NCI-H2196 treated with DMSO at 0.1 percent for 48 hours (cell line): ENCODE data around the gene STIM2.

Source experiments
- DNase-seq: peaks from one replicate; lab custom pipeline; 2025; ENCODE audit not compliant: unreplicated experiment; lab: John Stamatoyannopoulos, UW

STIM2 gene

DNA sequence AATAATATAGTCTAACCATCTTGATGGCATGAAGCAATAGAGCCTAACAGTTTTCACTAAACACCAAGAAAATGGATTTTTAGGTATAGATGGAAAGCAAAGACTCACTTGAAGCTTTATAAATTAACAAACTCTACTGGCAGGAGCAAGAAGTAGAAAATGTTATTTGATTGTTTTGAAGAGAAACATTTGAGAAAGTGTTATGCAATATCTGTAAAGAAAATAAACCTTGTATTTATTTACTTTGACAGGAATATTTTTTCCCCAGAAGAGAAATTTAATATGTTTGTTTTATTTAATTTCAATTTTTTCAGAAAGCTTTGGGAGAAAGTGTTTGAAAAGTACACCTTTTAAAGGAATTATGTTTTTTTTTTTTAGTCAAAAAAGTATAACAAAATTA is 139.0 kb downstream of the STIM2 start:
- no peak for DNase-seq

- DNase-seq: no peak
Measured at GRCh38 chr4:27000122-27000521, 139.5 kb downstream of the STIM2 start.

GRCh38 chr4:27000820-27001219 is 140.2 kb downstream of the STIM2 start:
- DNase-seq: no peak

DNA sequence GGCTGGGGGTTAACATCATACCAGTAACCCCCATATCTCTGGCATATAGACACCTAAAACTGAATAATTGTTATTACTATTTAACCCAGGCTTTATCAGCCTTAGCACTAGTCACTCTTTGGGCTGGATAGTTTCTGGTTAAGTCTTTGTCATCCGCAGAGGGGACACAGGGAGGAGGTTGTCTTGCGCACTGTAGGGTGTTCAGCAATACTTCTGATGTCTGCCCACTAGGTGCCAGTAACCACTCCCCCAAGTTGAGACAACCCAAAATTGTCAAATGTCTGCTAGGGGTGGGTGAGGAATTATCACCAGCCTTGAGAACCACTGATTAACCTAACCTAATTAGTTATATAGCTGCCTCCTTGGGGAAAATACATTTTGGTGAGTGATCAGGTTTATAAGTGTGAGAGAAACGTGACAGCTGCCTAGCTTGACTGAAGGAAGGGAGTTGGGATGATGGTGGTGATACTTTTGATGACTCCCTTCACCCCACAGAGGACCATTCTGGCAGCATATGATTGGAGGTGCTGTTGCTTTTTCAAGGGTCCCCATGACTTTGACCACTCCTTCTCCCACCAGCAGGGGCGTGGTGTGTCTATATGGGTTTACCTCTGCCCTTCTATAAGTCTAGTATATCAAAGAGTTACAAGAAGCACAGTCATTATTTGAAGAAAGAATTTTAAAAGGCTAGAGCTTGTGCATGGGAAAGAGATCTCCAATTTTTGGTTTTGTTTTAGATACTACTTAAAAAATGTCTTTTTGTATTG is 140.9 kb downstream of the STIM2 start:
- DNase-seq: no peak

DNA sequence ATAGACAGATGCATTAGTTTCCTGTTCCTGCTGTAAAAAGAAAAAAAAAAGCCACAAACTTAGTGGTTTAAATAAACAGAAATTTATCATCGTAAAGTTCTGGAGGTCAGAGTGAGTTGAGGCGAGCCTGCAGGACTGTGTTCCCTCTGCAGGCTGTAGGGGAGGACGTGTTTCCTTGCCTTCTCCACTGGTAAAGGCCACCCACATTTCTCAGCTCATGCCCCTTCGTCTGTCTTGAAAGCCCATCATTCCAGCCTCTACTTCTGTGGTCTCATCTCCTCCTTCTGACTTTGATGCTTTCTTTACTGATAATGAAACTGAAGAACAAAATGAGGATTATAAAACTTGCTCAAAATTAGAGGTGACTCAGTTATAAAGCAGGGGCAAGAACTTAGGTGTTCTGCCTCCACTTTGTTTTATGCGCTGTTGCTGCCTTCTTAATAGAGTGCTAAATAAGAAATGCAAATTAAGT is 143.0 kb downstream of the STIM2 start:
- no peak for DNase-seq

DNA sequence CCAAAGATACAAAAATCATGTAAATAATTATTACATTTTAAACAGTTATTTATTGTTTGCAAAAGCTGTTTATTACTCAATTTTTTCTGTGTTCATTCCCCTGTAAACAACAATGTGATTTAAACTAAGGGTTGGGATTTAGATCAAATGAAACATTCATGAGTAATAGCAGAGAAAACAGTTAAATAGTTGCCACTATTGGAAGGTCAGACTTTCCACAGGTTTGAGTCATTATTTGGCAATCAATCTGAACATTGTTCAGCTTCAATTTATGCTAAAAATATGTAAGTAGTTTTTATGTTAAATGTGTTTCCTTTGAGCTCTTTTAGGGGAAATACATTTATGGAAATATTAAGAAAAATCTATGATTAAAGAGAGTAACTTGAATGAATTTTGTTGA is 144.9 kb downstream of the STIM2 start:
- no peak for DNase-seq

DNA sequence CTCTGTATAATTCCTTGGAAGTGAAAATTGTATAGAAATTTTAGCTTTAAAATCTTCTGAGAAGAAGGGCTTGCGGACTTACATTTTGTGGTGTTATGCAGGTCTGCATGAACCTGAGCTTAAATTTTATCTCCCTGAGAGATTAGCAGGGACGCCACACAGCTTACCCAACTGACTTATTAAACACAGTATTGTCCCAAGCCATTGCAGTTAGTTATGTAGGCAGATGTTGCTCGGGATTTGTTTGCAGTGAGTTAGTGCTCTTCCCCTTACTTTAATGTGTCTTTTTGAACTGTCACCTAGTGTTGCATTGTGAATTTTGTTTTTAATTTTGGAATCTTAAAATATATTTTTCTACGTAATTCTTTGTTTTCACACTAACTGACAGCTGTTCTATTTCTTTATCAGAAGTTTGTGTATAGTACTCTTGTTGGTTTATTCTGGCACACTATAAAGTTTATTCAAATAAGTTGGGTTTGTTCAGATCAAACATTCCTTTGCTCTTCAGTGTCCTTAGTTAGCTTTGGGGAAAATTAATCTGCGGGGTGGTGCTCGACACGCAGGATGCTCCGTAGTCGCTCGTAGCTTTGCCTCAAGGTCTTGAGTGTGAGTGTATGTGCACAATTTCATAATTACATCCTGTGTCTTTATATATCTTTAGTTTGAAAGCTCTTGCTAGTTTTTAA is 145.4 kb downstream of the STIM2 start:
- no peak for DNase-seq

- no peak for DNase-seq
Measured at GRCh38 chr4:27006646-27007045, 146.0 kb downstream of the STIM2 start.

- no peak for DNase-seq
Measured at GRCh38 chr4:27007507-27007906, 146.9 kb downstream of the STIM2 start.

GRCh38 chr4:27008679-27009078 is 148.0 kb downstream of the STIM2 start:
- DNase-seq: no peak

GRCh38 chr4:27009539-27009938 is 148.9 kb downstream of the STIM2 start:
- no peak for DNase-seq

GRCh38 chr4:27010334-27010940 is 149.8 kb downstream of the STIM2 start:
- DNase-seq: peak; percentile 63

- DNase-seq: no peak
Measured at GRCh38 chr4:27011401-27011800, 150.8 kb downstream of the STIM2 start.

GRCh38 chr4:27013012-27013411 is 152.4 kb downstream of the STIM2 start:
- DNase-seq: no peak

DNA sequence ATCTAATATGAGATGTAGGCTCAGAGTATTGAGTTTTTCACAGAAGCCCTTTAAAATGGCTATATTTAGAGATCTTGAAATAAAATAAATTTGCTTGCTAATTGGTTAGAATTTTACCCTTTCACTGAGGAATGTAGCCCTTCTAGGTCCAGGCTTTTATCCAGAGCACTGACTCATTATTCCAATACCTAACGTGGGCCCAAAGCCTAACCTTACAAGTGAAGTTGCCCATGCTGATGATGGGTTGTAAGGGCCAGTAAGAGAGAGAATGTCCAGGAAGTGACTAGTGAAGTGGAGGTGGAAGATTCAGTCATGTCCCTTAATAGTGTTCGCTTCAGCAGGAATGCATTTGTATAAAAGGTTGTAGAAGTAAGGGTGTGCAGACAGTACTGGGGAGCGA is 155.9 kb downstream of the STIM2 start:
- DNase-seq: no peak

DNA sequence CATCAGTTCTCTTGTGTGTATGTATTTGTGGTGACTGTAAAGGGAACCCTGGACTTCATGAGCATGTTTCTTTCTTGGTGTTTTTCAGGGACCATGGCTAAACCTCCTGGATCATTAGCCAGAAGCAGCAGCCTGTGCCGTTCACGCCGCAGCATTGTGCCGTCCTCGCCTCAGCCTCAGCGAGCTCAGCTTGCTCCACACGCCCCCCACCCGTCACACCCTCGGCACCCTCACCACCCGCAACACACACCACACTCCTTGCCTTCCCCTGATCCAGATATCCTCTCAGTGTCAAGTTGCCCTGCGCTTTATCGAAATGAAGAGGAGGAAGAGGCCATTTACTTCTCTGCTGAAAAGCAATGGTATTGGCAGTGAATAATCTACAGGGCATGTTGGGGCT is 157.0 kb downstream of the STIM2 start:
- DNase-seq: no peak

DNA sequence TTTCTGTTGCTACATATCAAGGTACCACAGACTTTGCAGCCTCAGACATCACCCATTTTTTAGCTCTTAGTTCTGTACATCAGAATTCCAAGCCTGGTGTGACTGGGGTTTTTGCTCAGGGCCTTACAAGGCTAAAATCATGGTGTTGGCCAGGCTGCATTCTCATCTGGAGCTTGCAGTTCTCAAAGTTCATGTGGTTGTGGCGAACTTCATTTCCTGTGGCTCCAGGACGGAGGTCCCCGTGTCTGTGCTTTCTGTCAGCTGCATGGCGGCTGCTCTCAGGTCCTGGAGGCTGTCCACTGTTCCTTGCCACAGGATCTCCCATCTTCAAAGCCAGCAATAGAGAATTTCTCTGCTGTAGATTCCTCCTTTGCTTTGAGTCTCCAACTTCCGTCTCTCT is 157.4 kb downstream of the STIM2 start:
- DNase-seq: no peak

GRCh38 chr4:27018910-27019309 is 158.3 kb downstream of the STIM2 start:
- no peak for DNase-seq

DNA sequence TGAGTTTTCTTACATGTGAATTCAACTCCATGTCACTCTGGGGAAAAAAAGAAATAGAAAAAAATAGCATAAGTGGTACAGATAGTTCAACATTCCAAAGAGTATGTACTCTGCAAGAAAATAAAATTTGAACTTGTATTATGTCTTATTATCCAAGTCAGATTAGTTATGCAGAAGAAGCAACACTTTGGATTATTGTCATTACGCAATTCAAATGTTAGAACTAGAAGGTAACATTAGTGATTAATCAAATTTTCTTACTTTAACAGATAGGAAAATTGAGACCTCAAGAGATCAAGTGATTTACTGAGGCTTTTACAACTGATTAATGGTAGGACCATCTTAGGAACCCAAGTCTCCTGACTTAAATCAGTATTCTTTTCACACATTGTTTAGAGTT is 159.1 kb downstream of the STIM2 start:
- no peak for DNase-seq

GRCh38 chr4:27020203-27020602 is 159.6 kb downstream of the STIM2 start:
- no peak for DNase-seq

GRCh38 chr4:27020603-27021002 is 160.0 kb downstream of the STIM2 start:
- DNase-seq: no peak

DNA sequence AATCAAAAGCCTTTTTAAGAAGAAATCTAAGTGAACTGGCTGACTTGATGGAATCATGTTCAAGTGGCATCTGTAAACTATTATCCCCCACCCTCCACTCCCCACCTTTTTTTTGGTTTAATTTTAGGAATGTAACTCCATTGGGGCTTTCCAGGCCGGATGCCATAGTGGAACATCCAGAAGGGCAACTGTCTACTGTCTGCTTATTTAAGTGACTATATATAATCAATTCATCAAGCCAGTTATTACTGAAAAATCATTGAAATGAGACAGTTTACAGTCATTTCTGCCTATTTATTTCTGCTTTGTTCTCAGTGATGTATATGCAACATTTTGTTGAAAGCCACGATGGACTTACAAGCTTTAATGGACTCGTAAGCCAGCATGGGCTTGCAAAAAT is 162.3 kb downstream of the STIM2 start:
- DNase-seq: no peak
